ENCODE measurements around the gene HIPK2.

- no peak for TF ChIP-seq EZH2 (IDR thresholded peaks at IDR 0.05)
- no peak for TF ChIP-seq POLR2AphosphoS5 (IDR thresholded peaks at IDR 0.05; ENCODE audit: borderline replicate concordance, low read depth, low read length)
These were observed 69.3 kb downstream of the HIPK2 start for GRCh38 chr7:139708541-139708940.
